ENCODE results near the gene NLRP10. TPM values are rescaled to one million over a fixed set of nuclear protein-coding genes. Genes with fewer than 3 reads are reported as not detected.

NLRP10 gene
- total RNA-seq, 1 experiment from 2014 or later: 0.77 TPM

DNA sequence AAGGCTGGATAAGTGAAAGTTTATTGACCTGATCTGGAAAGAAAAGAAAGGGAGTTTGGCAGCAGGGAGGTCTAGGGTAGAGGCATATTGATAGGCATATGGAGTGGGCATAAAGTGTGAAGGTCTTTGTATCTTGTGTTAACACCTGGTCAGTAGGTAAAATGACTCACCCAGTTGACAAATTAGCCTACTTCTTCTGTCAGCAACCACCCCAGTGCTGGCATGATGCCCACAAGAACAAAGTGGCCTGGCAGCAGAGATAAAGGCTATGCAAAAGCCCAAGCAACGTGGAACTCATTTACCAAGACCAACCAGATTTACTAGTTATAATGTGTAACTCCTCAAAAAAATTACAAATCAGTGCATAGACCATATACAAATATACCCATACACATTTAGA is 28.6 kb downstream of the NLRP10 start (continued):
- TF ChIP-seq, protein P1, sequence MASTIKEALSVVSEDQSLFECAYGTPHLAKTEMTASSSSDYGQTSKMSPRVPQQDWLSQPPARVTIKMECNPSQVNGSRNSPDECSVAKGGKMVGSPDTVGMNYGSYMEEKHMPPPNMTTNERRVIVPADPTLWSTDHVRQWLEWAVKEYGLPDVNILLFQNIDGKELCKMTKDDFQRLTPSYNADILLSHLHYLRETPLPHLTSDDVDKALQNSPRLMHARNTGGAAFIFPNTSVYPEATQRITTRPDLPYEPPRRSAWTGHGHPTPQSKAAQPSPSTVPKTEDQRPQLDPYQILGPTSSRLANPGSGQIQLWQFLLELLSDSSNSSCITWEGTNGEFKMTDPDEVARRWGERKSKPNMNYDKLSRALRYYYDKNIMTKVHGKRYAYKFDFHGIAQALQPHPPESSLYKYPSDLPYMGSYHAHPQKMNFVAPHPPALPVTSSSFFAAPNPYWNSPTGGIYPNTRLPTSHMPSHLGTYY (CRISPR knock-in tag; IDR thresholded peaks at IDR 0.05): no peak
- TF ChIP-seq USF2 (CRISPR knock-in tag; IDR thresholded peaks at IDR 0.05) (no peak), USF1 (CRISPR knock-in tag; IDR thresholded peaks at IDR 0.05) (no peak), ETV6 (CRISPR knock-in tag; IDR thresholded peaks at IDR 0.05) (no peak), ZNF138 (CRISPR knock-in tag; conservative IDR thresholded peaks at IDR 0.05) (no peak)
- TF ChIP-seq, protein P2, sequence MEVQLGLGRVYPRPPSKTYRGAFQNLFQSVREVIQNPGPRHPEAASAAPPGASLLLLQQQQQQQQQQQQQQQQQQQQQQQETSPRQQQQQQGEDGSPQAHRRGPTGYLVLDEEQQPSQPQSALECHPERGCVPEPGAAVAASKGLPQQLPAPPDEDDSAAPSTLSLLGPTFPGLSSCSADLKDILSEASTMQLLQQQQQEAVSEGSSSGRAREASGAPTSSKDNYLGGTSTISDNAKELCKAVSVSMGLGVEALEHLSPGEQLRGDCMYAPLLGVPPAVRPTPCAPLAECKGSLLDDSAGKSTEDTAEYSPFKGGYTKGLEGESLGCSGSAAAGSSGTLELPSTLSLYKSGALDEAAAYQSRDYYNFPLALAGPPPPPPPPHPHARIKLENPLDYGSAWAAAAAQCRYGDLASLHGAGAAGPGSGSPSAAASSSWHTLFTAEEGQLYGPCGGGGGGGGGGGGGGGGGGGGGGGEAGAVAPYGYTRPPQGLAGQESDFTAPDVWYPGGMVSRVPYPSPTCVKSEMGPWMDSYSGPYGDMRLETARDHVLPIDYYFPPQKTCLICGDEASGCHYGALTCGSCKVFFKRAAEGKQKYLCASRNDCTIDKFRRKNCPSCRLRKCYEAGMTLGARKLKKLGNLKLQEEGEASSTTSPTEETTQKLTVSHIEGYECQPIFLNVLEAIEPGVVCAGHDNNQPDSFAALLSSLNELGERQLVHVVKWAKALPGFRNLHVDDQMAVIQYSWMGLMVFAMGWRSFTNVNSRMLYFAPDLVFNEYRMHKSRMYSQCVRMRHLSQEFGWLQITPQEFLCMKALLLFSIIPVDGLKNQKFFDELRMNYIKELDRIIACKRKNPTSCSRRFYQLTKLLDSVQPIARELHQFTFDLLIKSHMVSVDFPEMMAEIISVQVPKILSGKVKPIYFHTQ (CRISPR knock-in tag; IDR thresholded peaks at IDR 0.05): no peak

DNA sequence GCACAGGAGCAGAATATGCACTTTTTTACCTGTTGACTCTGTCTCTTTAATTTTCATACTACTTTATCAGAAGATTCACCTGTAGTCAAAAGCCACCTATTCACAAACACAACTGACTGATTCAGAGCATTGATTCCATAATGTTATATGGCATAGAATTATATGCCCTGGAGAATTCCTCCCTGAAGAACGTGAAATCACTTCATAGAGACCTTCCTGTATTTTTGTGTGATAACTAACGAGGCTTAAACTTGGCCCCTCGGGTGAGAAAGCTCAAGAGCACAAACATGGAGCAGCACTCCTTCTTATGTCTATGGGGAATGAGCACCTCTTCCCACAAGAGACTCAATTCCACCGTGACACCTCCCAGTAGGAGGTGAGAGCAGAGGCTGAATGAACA is 34.1 kb downstream of the NLRP10 start, which contains the start of gene OR10A6:
TSS of gene OR10A6 (minus strand) at position 101 of the 400 bp plus-strand sequence. CDS start 2,606 bp downstream, outside the sequence.
- ChIA-PET CTCF (no interaction called here), POLR2A (no interaction called here)
- peaks cover 10% of the 10 kb centered on the region for H3K9me3 Mint-ChIP-seq
- H3K27me3 Mint-ChIP-seq (ENCODE audit: low read depth): no peaks in the 10 kb centered on the region
- H3K4me3 Mint-ChIP-seq: no peak within 1 kb of the TSS
- H3K36me3 Mint-ChIP-seq: peaks cover 4% of the 10 kb centered on the region
- DNase-seq (ENCODE audit: low spot score) (no peak), ATAC-seq (no peak)
- no peaks in the 10 kb centered on the region for H3K4me1 Mint-ChIP-seq
- no peak for TF ChIP-seq NFE2L1 (CRISPR knock-in tag; IDR thresholded peaks at IDR 0.05)
- TF ChIP-seq ZNF232 (CRISPR knock-in tag; IDR thresholded peaks at IDR 0.05): no peak
- TF ChIP-seq SMAD4 (CRISPR knock-in tag; IDR thresholded peaks at IDR 0.05): no peak
- TF ChIP-seq ZNF138 (CRISPR knock-in tag; conservative IDR thresholded peaks at IDR 0.05): no peak
- no peak for TF ChIP-seq EMX1 (CRISPR knock-in tag; IDR thresholded peaks at IDR 0.05)
- no peak for TF ChIP-seq NR2C2 (CRISPR knock-in tag; IDR thresholded peaks at IDR 0.05)
- TF ChIP-seq, protein P3, sequence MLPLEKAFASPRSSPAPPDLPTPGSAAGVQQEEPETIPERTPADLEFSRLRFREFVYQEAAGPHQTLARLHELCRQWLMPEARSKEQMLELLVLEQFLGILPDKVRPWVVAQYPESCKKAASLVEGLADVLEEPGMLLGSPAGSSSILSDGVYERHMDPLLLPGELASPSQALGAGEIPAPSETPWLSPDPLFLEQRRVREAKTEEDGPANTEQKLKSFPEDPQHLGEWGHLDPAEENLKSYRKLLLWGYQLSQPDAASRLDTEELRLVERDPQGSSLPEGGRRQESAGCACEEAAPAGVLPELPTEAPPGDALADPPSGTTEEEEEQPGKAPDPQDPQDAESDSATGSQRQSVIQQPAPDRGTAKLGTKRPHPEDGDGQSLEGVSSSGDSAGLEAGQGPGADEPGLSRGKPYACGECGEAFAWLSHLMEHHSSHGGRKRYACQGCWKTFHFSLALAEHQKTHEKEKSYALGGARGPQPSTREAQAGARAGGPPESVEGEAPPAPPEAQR (CRISPR knock-in tag; IDR thresholded peaks at IDR 0.05): no peak
- TF ChIP-seq SMAD3 (CRISPR knock-in tag; IDR thresholded peaks at IDR 0.05; ENCODE audit: borderline replicate concordance): no peak
- TF ChIP-seq FOXK1 (CRISPR knock-in tag; IDR thresholded peaks at IDR 0.05): no peak
- H3K27ac Mint-ChIP-seq: no peak within 1 kb of the TSS

DNA sequence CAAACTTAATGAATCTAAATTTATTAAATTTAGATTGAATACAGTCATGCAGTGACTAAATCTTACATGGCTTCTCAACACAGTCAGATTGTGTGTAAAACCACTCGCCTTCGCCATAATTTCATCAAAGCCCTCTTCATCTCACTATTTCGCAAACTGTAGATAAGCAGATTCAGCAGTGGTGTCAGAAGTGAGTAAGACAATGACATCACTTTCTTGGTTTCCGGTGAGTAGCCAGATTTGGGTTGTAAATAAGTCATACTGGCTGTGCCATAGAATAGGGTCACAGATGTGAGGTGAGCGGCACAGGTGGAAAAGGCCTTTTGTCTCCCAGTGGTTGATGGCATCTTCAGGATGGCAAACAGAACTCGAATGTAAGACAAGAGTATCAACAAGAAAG is 37.6 kb downstream of the NLRP10 start:
- no peak for DNase-seq (ENCODE audit: low spot score)
- no peak for TF ChIP-seq ATF2 (CRISPR knock-in tag; IDR thresholded peaks at IDR 0.05; ENCODE audit: borderline replicate concordance, low read depth)
- TF ChIP-seq JAZF1 (CRISPR knock-in tag; IDR thresholded peaks at IDR 0.05): no peak
- TF ChIP-seq, protein P1 (CRISPR knock-in tag; IDR thresholded peaks at IDR 0.05): no peak
- TF ChIP-seq ZNF121 (CRISPR knock-in tag; IDR thresholded peaks at IDR 0.05): no peak
- TF ChIP-seq FOXP1 (CRISPR knock-in tag; IDR thresholded peaks at IDR 0.05; ENCODE audit: borderline replicate concordance): no peak
- TF ChIP-seq SMAD3 (CRISPR knock-in tag; IDR thresholded peaks at IDR 0.05; ENCODE audit: borderline replicate concordance): no peak
- no peak for TF ChIP-seq CREM (CRISPR knock-in tag; IDR thresholded peaks at IDR 0.05)
- TF ChIP-seq IRF2 (CRISPR knock-in tag; IDR thresholded peaks at IDR 0.05; ENCODE audit: borderline replicate concordance, low read depth): no peak
- TF ChIP-seq ZBTB43 (CRISPR knock-in tag; IDR thresholded peaks at IDR 0.05): no peak
- TF ChIP-seq CBFB (CRISPR knock-in tag; IDR thresholded peaks at IDR 0.05; ENCODE audit: low read depth): no peak
- TF ChIP-seq NFATC4 (CRISPR knock-in tag; IDR thresholded peaks at IDR 0.05): no peak
- no peak for TF ChIP-seq NFYB (CRISPR knock-in tag; conservative IDR thresholded peaks at IDR 0.05; ENCODE audit: low read depth)

More for the DNA sequence above, 37.6 kb downstream of the NLRP10 start:
- H3K27ac Mint-ChIP-seq: no peak overlapping the region
- peaks cover 2% of the 10 kb centered on the region; the same call in 1 of the 2 replicates for H3K4me1 Mint-ChIP-seq
- CTCF ChIA-PET: no interaction called here
- ATAC-seq: no peak
- H3K9me3 Mint-ChIP-seq: peaks cover 7% of the 10 kb centered on the region
- POLR2A ChIA-PET: no interaction called here
- peaks cover 8% of the 10 kb centered on the region for H3K36me3 Mint-ChIP-seq
- no peak overlapping the region for H3K4me3 Mint-ChIP-seq
- no peaks in the 10 kb centered on the region for H3K27me3 Mint-ChIP-seq (ENCODE audit: low read depth)

Measured in WTC11 (cell line).